BJ (cell line): ENCODE data around the gene PEX10. TPM values are rescaled to one million over a fixed set of nuclear protein-coding genes. Genes with fewer than 3 reads are reported as not detected.

ENCODE experiments used
- CTCF ChIA-PET: fragments of 350-600 bp; formaldehyde crosslinking; extraction: SDS; loops from one replicate; lab custom pipeline; 2021; ENCODE audit warnings: antibody characterized with exemption, inconsistent platforms; lab: Yijun Ruan, JAX
- POLR2A ChIA-PET: fragments of 300-600 bp; sonication (Branson Sonifier 250); formaldehyde crosslinking; extraction: SDS; loops from one replicate; lab custom pipeline; 2021; ENCODE audit warnings: antibody characterized with exemption; lab: Charles Lee
- DNase-seq: peaks from one replicate; pipeline ENCODE4 v3.0.0-alpha.2; 2011; ENCODE audit warnings: low read depth
- H3K27me3 ChIP-seq: 2 replicates; pipeline ENCODE4 v1.6.0; 2011; ENCODE audit warnings: low read length; ENCODE audit not compliant: control insufficient read depth, insufficient read depth
- H3K36me3 ChIP-seq: 2 replicates; pipeline ENCODE4 v1.5.1; 2011; ENCODE audit warnings: low read length; ENCODE audit not compliant: control insufficient read depth, insufficient read depth
- H3K4me3 ChIP-seq: 2 replicates; pipeline ENCODE4 v1.5.1; 2011; ENCODE audit warnings: low read depth, mild to moderate bottlenecking, control low read depth, low read length
- CTCF ChIP-seq: IDR thresholded peaks from 2 replicates; pipeline ENCODE4 v1.5.1; 2011; ENCODE audit warnings: low read depth, mild to moderate bottlenecking, control low read depth, inconsistent platforms, low read length, moderate library complexity; ENCODE audit not compliant: insufficient read depth
- polyA plus RNA-seq: library from polyadenylated mRNA; depleted of rRNA; stranded (reverse); fragments of >200 nt; gene quantifications from 2 replicates; pipeline ENCODE4 v1.2.3, GENCODE V29; 2011

PEX10 gene
- polyA plus RNA-seq, 1 experiment: 23.6 TPM

- TF ChIP-seq CTCF: no peak
These were observed 7.1 kb upstream of the PEX10 start for GRCh38 chr1:2419416-2419815.

GRCh38 chr1:2418791-2419320, 6.5 kb upstream of the PEX10 start:
- no peak for TF ChIP-seq CTCF
- Histone ChIP-seq H3K27me3 (peaks cover 2% of the 10 kb centered on the region), H3K4me3 (no peak overlapping the region), H3K36me3 (no peaks in the 10 kb centered on the region)
- CTCF ChIA-PET: interaction anchor here (6.9 kb wide), 1 partner anchor 129 kb away, joined by 71 read pairs; no protein-coding TSS in a partner anchor
- no peak for DNase-seq
- POLR2A ChIA-PET: no interaction called here

More at GRCh38 chr1:2419416-2419815, 7.1 kb upstream of the PEX10 start:
- ChIA-PET CTCF (interaction anchor here (6.9 kb wide), 1 partner anchor 129 kb away, joined by 71 read pairs; no protein-coding TSS in a partner anchor), POLR2A (no interaction called here)
- H3K36me3 ChIP-seq: no peaks in the 10 kb centered on the region
- DNase-seq: no peak
- peaks cover 2% of the 10 kb centered on the region for H3K27me3 ChIP-seq
- no peak overlapping the region for H3K4me3 ChIP-seq

- no peak for TF ChIP-seq CTCF
- Histone ChIP-seq H3K27me3 (peaks cover 2% of the 10 kb centered on the region; the same call in 1 of the 2 replicates), H3K4me3 (no peak overlapping the region), H3K36me3 (no peaks in the 10 kb centered on the region)
- no peak for DNase-seq
- ChIA-PET POLR2A (no interaction called here), CTCF (interaction anchor here (6.9 kb wide), 1 partner anchor 130 kb away, joined by 71 read pairs; no protein-coding TSS in a partner anchor)
These were observed 5.5 kb upstream of the PEX10 start for GRCh38 chr1:2417833-2418225.

GRCh38 chr1:2417083-2417832, 4.9 kb upstream of the PEX10 start:
- no peak overlapping the region for H3K4me3 ChIP-seq
- DNase-seq: no peak
- TF ChIP-seq CTCF: no peak
- CTCF ChIA-PET: interaction anchor here (6.9 kb wide), 1 partner anchor 131 kb away, joined by 71 read pairs; no protein-coding TSS in a partner anchor
- no peaks in the 10 kb centered on the region for H3K36me3 ChIP-seq
- H3K27me3 ChIP-seq: peaks cover 2% of the 10 kb centered on the region; the same call in 1 of the 2 replicates
- POLR2A ChIA-PET: no interaction called here

- H3K36me3 ChIP-seq: no peaks in the 10 kb centered on the region
- H3K27me3 ChIP-seq: peaks cover 2% of the 10 kb centered on the region; the same call in 1 of the 2 replicates
- no peak overlapping the region for H3K4me3 ChIP-seq
- no peak for DNase-seq
- no peak for TF ChIP-seq CTCF
- ChIA-PET POLR2A (interaction anchor here (0.6 kb wide), 1 partner anchor 281 kb away, joined by 8 read pairs; no protein-coding TSS in a partner anchor), CTCF (interaction anchor here (1.5 to 6.9 kb wide), 3 partner anchors 9 to 145 kb away, joined by 4 to 71 read pairs (median 13); no protein-coding TSS in a partner anchor)
These were observed 4.0 kb upstream of the PEX10 start for GRCh38 chr1:2416403-2416802.
